Dermis microvascular lymphatic vessel endothelial cell (primary cell): Measurements from ENCODE around the gene FLRT1. TPM values are rescaled to one million over a fixed set of nuclear protein-coding genes. Genes with fewer than 3 reads are reported as not detected.
"Not testable (repeated sequence)": the region's sequence is repeated elsewhere in the genome, so short reads cannot be mapped to it uniquely, and the experiment has no call there.

Experiments used
- DNase-seq, 2 donors: peaks; one replicate each; pipeline versions ENCODE4 v3.0.0 to v3.0.0-alpha.2; 2010; ENCODE audit warnings: low read depth in 2 of 2
- total RNA-seq: library from RNA; depleted of rRNA; stranded (reverse); fragments of >200 nt; gene quantifications from 2 replicates; pipeline ENCODE4 v1.2.1, GENCODE V29; 2014

FLRT1 gene
- total RNA-seq, 1 donor from 2014 or later = not detected

- DNase-seq = no peak
Measured at GRCh38 chr11:64044730-64045393, 9.1 kb downstream of the FLRT1 start.

GRCh38 chr11:64045700-64046099 is 10.0 kb downstream of the FLRT1 start:
- DNase-seq = no peak

- not testable (repeated sequence) for DNase-seq
Measured at GRCh38 chr11:64047373-64047772, 11.6 kb downstream of the FLRT1 start.

- no peak for DNase-seq
Measured at GRCh38 chr11:64048042-64048854, 12.5 kb downstream of the FLRT1 start.

- DNase-seq = no peak
Measured at GRCh38 chr11:64049509-64049908, 13.8 kb downstream of the FLRT1 start.

GRCh38 chr11:64051297-64051696 is 15.6 kb downstream of the FLRT1 start:
- DNase-seq = no peak

GRCh38 chr11:64052436-64052835 is 16.7 kb downstream of the FLRT1 start:
- no peak for DNase-seq

GRCh38 chr11:64052938-64053622 is 17.3 kb downstream of the FLRT1 start:
- no peak for DNase-seq

- DNase-seq = no peak
Measured at GRCh38 chr11:64053699-64054098, 18.0 kb downstream of the FLRT1 start.

GRCh38 chr11:64055077-64055476 is 19.3 kb downstream of the FLRT1 start:
- no peak for DNase-seq

GRCh38 chr11:64056213-64056785 is 20.6 kb downstream of the FLRT1 start:
- DNase-seq = no peak

GRCh38 chr11:64056861-64057260 is 21.1 kb downstream of the FLRT1 start:
- no peak for DNase-seq

- no peak for DNase-seq
Measured at GRCh38 chr11:64057890-64058289, 22.2 kb downstream of the FLRT1 start.

- DNase-seq = no peak
Measured at GRCh38 chr11:64058494-64058893, 22.8 kb downstream of the FLRT1 start.

GRCh38 chr11:64059339-64060140 is 23.8 kb downstream of the FLRT1 start:
- no peak for DNase-seq

- DNase-seq = no peak
Measured at GRCh38 chr11:64060263-64060860, 24.6 kb downstream of the FLRT1 start.

GRCh38 chr11:64060861-64061444 is 25.2 kb downstream of the FLRT1 start:
- DNase-seq = peak in 1 of 2 donors; percentile 44

GRCh38 chr11:64062185-64063039 is 26.7 kb downstream of the FLRT1 start:
- no peak for DNase-seq

- no peak for DNase-seq
Measured at GRCh38 chr11:64063777-64064176, 28.0 kb downstream of the FLRT1 start.
